ENCODE data around the gene PAX2.

Gene PAX2

GRCh38 chr10:100848770-100849169 lies 103.4 kb downstream of the PAX2 start:
- TF ChIP-seq CTCF (IDR thresholded peaks at IDR 0.05; ENCODE audit: low read depth, low read length, missing control alignments): no peak

GRCh38 chr10:100858261-100858660 lies 112.9 kb downstream of the PAX2 start:
- no peak for DNase-seq (ENCODE audit: low read depth)
- H3K4me3 ChIP-seq (ENCODE audit: low read depth, low read length): no peak overlapping the region
- in situ Hi-C loops (cut with HindIII; ENCODE audit: low sequenced_read_pairs): no loop called here
- no peak for TF ChIP-seq CTCF (IDR thresholded peaks at IDR 0.05; ENCODE audit: low read depth, low read length, missing control alignments)

More at GRCh38 chr10:100848770-100849169, 103.4 kb downstream of the PAX2 start:
- no peak overlapping the region for H3K4me3 ChIP-seq (ENCODE audit: low read depth, low read length)
- in situ Hi-C loops (cut with HindIII; ENCODE audit: low sequenced_read_pairs): no loop called here
- DNase-seq (ENCODE audit: low read depth): no peak

- H3K4me3 ChIP-seq (ENCODE audit: low read depth, low read length): no peak overlapping the region
- TF ChIP-seq CTCF (IDR thresholded peaks at IDR 0.05; ENCODE audit: low read depth, low read length, missing control alignments): no peak
- DNase-seq (ENCODE audit: low read depth): no peak
- in situ Hi-C loops (cut with HindIII; ENCODE audit: low sequenced_read_pairs): no loop called here
These were observed 113.5 kb downstream of the PAX2 start for GRCh38 chr10:100858747-100859483.

- H3K4me3 ChIP-seq (ENCODE audit: low read depth, low read length): no peak overlapping the region
- in situ Hi-C loops (cut with HindIII; ENCODE audit: low sequenced_read_pairs): no loop called here
- DNase-seq (ENCODE audit: low read depth): no peak
- no peak for TF ChIP-seq CTCF (IDR thresholded peaks at IDR 0.05; ENCODE audit: low read depth, low read length, missing control alignments)
These were observed 114.0 kb downstream of the PAX2 start for GRCh38 chr10:100859484-100859763.

- in situ Hi-C loops (cut with HindIII; ENCODE audit: low sequenced_read_pairs): no loop called here
- TF ChIP-seq CTCF (IDR thresholded peaks at IDR 0.05; ENCODE audit: low read depth, low read length, missing control alignments): no peak
- no peak for DNase-seq (ENCODE audit: low read depth)
- H3K4me3 ChIP-seq (ENCODE audit: low read depth, low read length): no peak overlapping the region
These were observed 118.1 kb downstream of the PAX2 start for GRCh38 chr10:100863433-100863832.

GRCh38 chr10:100864036-100864885 lies 118.9 kb downstream of the PAX2 start:
- in situ Hi-C loops (cut with HindIII; ENCODE audit: low sequenced_read_pairs): no loop called here
- no peak for TF ChIP-seq CTCF (IDR thresholded peaks at IDR 0.05; ENCODE audit: low read depth, low read length, missing control alignments)
- no peak for DNase-seq (ENCODE audit: low read depth)
- H3K4me3 ChIP-seq (ENCODE audit: low read depth, low read length): no peak overlapping the region

Data from astrocyte of the cerebellum (primary cell).